ENCODE data around the gene GDI1. TPM values are rescaled to one million over a fixed set of nuclear protein-coding genes. Genes with fewer than 3 reads are reported as not detected.

Gene GDI1
- total RNA-seq, 4 donors from 2014 or later, result 65.2 to 278 (median 117) TPM

- H3K36me3 ChIP-seq, result peaks cover 0 to 7% (median 0%) of the 10 kb centered on the region in 3 donors
- H3K4me1 ChIP-seq, result peaks cover 0 to 16% (median 2%) of the 10 kb centered on the region in 4 donors
- TF ChIP-seq CTCF (IDR thresholded peaks at IDR 0.05) (no peak), POLR2A (IDR thresholded peaks at IDR 0.05) (no peak)
- H3K4me3 ChIP-seq, result no peak overlapping the region
- H3K27ac ChIP-seq, result no peak overlapping the region
- H3K9me3 ChIP-seq, result no peaks in the 10 kb centered on the region
- no peaks in the 10 kb centered on the region for H3K27me3 ChIP-seq
- DNase-seq, result no peak
These were observed 46.4 kb downstream of the GDI1 start for GRCh38 chrX:154483325-154483724.

- no peaks in the 10 kb centered on the region for H3K9me3 ChIP-seq
- peaks cover 0 to 21% (median 4%) of the 10 kb centered on the region in 4 donors for H3K4me1 ChIP-seq
- peak in 2 of 3 donors; percentile 57 to 73 for DNase-seq
- TF ChIP-seq CTCF (IDR thresholded peaks at IDR 0.05), result no peak
- peak in 1 of 2 donors; percentile 57 for TF ChIP-seq POLR2A (IDR thresholded peaks at IDR 0.05)
- no peaks in the 10 kb centered on the region for H3K27me3 ChIP-seq
- H3K36me3 ChIP-seq, result peaks cover 0 to 7% (median 0%) of the 10 kb centered on the region in 3 donors
- H3K27ac ChIP-seq, result peak overlapping the region in 1 of 4 donors; percentile 91
- H3K4me3 ChIP-seq, result no peak overlapping the region
These were observed 47.5 kb downstream of the GDI1 start for GRCh38 chrX:154484255-154485149.

- Histone ChIP-seq H3K27ac (peak overlapping the region; percentile 85 to 91 (median 88)), H3K36me3 (peaks cover 0 to 7% (median 0%) of the 10 kb centered on the region in 3 donors), H3K4me1 (peaks cover 0 to 21% (median 6%) of the 10 kb centered on the region in 4 donors), H3K9me3 (no peaks in the 10 kb centered on the region), H3K27me3 (no peaks in the 10 kb centered on the region), H3K4me3 (peak overlapping the region; percentile 63 to 77 (median 72))
- no peak for TF ChIP-seq POLR2A (IDR thresholded peaks at IDR 0.05)
- TF ChIP-seq CTCF (IDR thresholded peaks at IDR 0.05), result no peak
- DNase-seq, result no peak
These were observed 48.4 kb downstream of the GDI1 start for GRCh38 chrX:154485150-154486051.

GRCh38 chrX:154486052-154486395, 49.1 kb downstream of the GDI1 start:
- Histone ChIP-seq H3K4me1 (peaks cover 0 to 21% (median 6%) of the 10 kb centered on the region in 4 donors), H3K9me3 (no peaks in the 10 kb centered on the region), H3K27ac (peak overlapping the region; percentile 85 to 91 (median 88)), H3K36me3 (peaks cover 0 to 7% (median 0%) of the 10 kb centered on the region in 3 donors), H3K27me3 (no peaks in the 10 kb centered on the region), H3K4me3 (peak overlapping the region; percentile 63 to 77 (median 72))
- peak in 2 of 3 donors; percentile 56 to 61 for DNase-seq
- TF ChIP-seq POLR2A (IDR thresholded peaks at IDR 0.05) (no peak), CTCF (IDR thresholded peaks at IDR 0.05) (no peak)

- Histone ChIP-seq H3K36me3 (peaks cover 0 to 7% (median 0%) of the 10 kb centered on the region in 3 donors), H3K9me3 (no peaks in the 10 kb centered on the region), H3K4me1 (peaks cover 0 to 21% (median 6%) of the 10 kb centered on the region in 4 donors), H3K4me3 (peak within 1 kb of the TSS; percentile 63 to 77 (median 72)), H3K27me3 (no peaks in the 10 kb centered on the region), H3K27ac (peak within 1 kb of the TSS; percentile 85 to 91 (median 88))
- TF ChIP-seq POLR2A (IDR thresholded peaks at IDR 0.05), result peak in 1 of 2 donors; percentile 45
- TF ChIP-seq CTCF (IDR thresholded peaks at IDR 0.05), result peak in 1 of 6 experiments; percentile 4
- DNase-seq, result peak; percentile 68 to 80 (median 73)
These were observed 49.6 kb downstream of the GDI1 start, which contains the start of gene UBL4A for GRCh38 chrX:154486396-154487207. UBL4A (minus strand) TSS chrX:154486615; CDS start chrX:154486584, 31 bp downstream.

Data from Peyer's patch (tissue), 4 donors.